Subcutaneous abdominal adipose tissue (tissue), 5 donors: ENCODE data around the gene TMEM214.

Experiments
- H3K27ac ChIP-seq: one replicate; pipeline ENCODE4 v1.7.0; 2013; ENCODE audit warnings: low read depth, mild to moderate bottlenecking, inconsistent platforms, low read length, moderate library complexity
- H3K27me3 ChIP-seq, 5 donors: one replicate each; pipeline ENCODE4 v1.7.0; 2013; ENCODE audit warnings: low read length in 5 of 5, inconsistent platforms in 1 of 5; ENCODE audit not compliant: control insufficient read depth in 5 of 5, insufficient read depth in 4 of 5
- H3K36me3 ChIP-seq, 5 donors: one replicate each; pipeline ENCODE4 v1.7.0; 2013; ENCODE audit warnings: low read length in 5 of 5; ENCODE audit not compliant: control insufficient read depth in 5 of 5, insufficient read depth in 5 of 5
- H3K4me1 ChIP-seq, 5 donors: one replicate each; pipeline ENCODE4 v1.7.0; 2013; ENCODE audit warnings: low read length in 5 of 5, mild to moderate bottlenecking in 3 of 5, moderate library complexity in 1 of 5; ENCODE audit not compliant: control insufficient read depth in 5 of 5, insufficient read depth in 5 of 5
- H3K4me3 ChIP-seq, 5 donors: one replicate each; pipeline ENCODE4 v1.7.0; 2013; ENCODE audit warnings: low read length in 5 of 5, low read depth in 1 of 5
- H3K9ac ChIP-seq, 5 donors: one replicate each; pipeline ENCODE4 v1.7.0; 2013; ENCODE audit warnings: low read length in 5 of 5, mild to moderate bottlenecking in 4 of 5, moderate library complexity in 3 of 5
- H3K9me3 ChIP-seq, 5 donors: one replicate each; pipeline ENCODE4 v1.7.0; 2013; ENCODE audit warnings: low read length in 5 of 5; ENCODE audit not compliant: control insufficient read depth in 5 of 5
- donor health status: healthy.
- donor health status: healthy.
- donor health status: healthy.
- donor health status: healthy.
- donor health status: healthy.

TMEM214 gene

DNA sequence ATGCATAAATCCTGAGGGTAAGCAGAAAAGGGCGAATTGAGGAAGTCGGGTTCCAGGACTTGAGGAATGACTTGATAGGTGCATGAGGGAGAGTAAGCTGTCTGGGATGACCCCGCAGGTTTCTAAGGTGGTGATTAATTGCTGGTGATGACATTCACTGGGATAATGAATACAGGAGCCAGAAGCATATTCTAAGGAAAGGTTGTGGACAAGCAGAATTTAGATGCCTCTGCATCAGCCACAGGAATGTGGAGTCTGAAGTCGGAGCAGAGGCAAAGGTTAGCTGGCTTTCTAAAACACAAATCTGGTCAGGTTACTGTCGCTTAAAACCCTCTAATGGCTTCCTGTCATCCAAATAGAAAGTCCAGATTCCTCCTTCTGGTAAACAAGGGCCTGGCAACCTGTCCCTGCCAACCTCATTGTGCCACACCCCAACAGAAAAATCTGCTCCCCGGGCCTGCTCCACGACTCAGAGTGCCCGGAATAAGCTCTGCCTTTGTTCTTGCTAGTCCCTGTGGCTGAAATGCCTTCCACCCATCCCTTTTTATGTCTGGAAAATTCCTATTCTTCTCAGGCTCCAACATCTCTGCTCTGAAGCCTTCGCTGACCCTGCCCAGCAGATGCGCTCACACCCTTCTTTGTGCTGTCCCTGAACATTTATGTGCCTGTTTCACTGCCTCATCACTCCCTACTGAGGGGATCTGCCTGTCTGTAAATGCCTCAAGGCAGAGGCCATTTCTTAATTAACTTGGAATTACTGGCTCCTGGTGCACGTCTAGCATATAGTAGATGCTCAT is 11.3 kb upstream of the TMEM214 start:
- Histone ChIP-seq H3K4me3 (no peak overlapping the region), H3K4me1 (peaks cover 15 to 56% (median 49%) of the 10 kb centered on the region in 5 donors), H3K9me3 (no peaks in the 10 kb centered on the region), H3K27ac (peak overlapping the region; percentile 78), H3K36me3 (peaks cover 0 to 41% (median 33%) of the 10 kb centered on the region in 5 donors), H3K27me3 (no peaks in the 10 kb centered on the region), H3K9ac (peak overlapping the region in 3 of 5 donors; percentile 17 to 30 (median 23))

- H3K9ac ChIP-seq = no peak overlapping the region
- H3K36me3 ChIP-seq = peaks cover 0 to 60% (median 49%) of the 10 kb centered on the region in 5 donors
- no peaks in the 10 kb centered on the region for H3K27me3 ChIP-seq
- no peak overlapping the region for H3K4me3 ChIP-seq
- H3K4me1 ChIP-seq = peaks cover 11 to 34% (median 28%) of the 10 kb centered on the region in 5 donors
- H3K27ac ChIP-seq = no peak overlapping the region
- no peaks in the 10 kb centered on the region for H3K9me3 ChIP-seq
Measured at GRCh38 chr2:27023740-27024139, 9.0 kb upstream of the TMEM214 start.

DNA sequence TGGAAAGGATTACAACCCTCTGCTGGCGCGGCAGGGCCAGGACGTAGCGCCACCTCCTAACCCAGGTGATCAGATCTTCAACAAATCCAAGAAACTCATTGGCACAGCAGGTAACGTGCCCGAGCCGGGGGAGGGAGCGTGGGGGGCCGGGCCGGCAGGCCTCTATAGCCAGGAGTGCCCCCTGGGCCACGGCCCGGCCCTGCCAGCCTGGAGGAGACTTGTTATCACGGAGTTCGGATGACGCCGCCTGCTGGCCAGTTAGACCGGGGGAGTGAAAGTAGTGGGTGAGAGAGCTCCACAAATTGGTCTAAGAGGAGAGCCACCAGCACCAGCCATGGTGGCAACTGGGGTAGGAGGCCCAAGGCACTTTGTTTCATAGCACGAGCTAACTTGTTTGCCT is 8.6 kb upstream of the TMEM214 start:
- no peaks in the 10 kb centered on the region for H3K27me3 ChIP-seq
- no peak overlapping the region for H3K4me3 ChIP-seq
- H3K9me3 ChIP-seq = no peaks in the 10 kb centered on the region
- H3K4me1 ChIP-seq = peaks cover 11 to 31% (median 28%) of the 10 kb centered on the region in 5 donors
- peaks cover 0 to 63% (median 49%) of the 10 kb centered on the region in 5 donors for H3K36me3 ChIP-seq
- no peak overlapping the region for H3K27ac ChIP-seq
- H3K9ac ChIP-seq = no peak overlapping the region

GRCh38 chr2:27024812-27025211 is 8.0 kb upstream of the TMEM214 start:
- Histone ChIP-seq H3K4me3 (no peak overlapping the region), H3K9ac (no peak overlapping the region), H3K36me3 (peaks cover 0 to 69% (median 49%) of the 10 kb centered on the region in 5 donors), H3K9me3 (no peaks in the 10 kb centered on the region), H3K4me1 (peaks cover 7 to 25% (median 22%) of the 10 kb centered on the region in 5 donors), H3K27me3 (no peaks in the 10 kb centered on the region), H3K27ac (no peak overlapping the region)

GRCh38 chr2:27025281-27025800 is 7.4 kb upstream of the TMEM214 start:
- H3K27ac ChIP-seq = no peak overlapping the region
- no peak overlapping the region for H3K9ac ChIP-seq
- H3K4me3 ChIP-seq = no peak overlapping the region
- H3K36me3 ChIP-seq = peaks cover 0 to 70% (median 49%) of the 10 kb centered on the region in 5 donors
- H3K4me1 ChIP-seq = peaks cover 1 to 25% (median 22%) of the 10 kb centered on the region in 5 donors
- no peaks in the 10 kb centered on the region for H3K27me3 ChIP-seq
- H3K9me3 ChIP-seq = no peaks in the 10 kb centered on the region

DNA sequence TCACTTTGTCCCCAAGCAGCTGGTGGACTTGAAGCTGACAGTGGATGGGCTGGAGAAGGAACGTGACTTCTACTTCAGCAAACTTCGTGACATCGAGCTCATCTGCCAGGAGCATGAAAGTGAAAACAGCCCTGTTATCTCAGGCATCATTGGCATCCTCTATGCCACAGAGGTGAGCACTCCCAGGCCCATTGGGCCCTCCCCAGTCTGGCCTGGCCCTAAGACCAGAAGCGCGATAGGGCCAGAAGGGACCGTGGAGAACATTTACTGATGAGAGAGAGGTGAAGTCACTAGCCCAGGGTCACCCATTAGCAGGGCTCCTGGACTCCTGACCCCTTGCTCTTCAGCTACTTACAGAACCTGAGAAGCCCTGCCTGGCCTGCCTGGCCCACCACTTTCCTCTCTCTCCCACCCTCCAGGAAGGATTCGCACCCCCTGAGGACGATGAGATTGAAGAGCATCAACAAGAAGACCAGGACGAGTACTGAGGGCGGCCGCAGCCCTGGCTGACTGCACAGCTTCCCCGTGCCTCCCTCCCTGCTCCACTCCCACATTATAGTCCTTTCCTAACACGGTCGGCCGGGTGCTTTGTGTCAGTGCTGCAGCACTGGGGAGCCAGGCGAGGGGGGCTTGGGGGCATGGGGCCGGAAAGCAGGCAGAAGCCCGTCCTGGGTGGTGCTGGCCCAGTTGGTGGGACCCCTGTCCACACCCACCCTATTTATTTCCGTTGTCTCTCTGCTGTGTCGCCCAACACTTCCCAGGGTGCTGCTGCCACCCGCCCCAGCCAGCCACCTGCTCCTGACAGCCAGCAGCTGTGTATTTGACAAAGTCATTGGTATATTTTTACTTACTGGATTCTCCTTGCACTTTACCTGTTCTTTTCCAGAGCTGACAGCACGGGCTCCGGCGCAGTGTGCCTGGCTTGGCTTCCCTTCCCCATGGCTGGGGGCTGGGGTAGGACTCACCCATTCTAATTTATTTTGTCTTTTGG is 6.6 kb upstream of the TMEM214 start:
- no peak overlapping the region for H3K4me3 ChIP-seq
- no peak overlapping the region for H3K27ac ChIP-seq
- no peaks in the 10 kb centered on the region for H3K9me3 ChIP-seq
- peaks cover 0 to 21% (median 14%) of the 10 kb centered on the region in 5 donors for H3K4me1 ChIP-seq
- H3K36me3 ChIP-seq = peaks cover 0 to 70% (median 49%) of the 10 kb centered on the region in 5 donors
- H3K9ac ChIP-seq = no peak overlapping the region
- no peaks in the 10 kb centered on the region for H3K27me3 ChIP-seq

DNA sequence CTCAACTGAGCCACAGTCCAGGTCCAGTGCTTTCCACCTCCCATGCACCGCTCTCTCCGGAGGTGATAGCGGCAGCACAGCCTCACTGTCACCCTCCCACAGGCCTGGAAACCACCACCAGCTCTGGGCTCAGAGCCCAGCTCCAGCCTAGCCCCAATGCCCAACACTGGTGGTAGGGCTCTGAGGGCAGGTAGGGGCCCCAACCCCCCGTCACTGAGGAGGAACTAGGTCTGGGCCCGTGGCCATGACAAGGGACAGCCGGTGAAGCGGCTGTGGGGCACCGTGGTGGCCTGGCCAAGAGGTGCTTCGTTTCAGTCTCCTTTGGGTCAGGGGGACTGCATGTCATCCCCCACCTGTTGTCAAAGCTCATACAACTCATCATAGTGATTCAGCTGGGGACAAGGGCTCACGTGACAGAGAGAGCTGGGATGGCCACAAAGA is 5.5 kb upstream of the TMEM214 start:
- Histone ChIP-seq H3K4me1 (peaks cover 0 to 16% (median 9%) of the 10 kb centered on the region in 5 donors), H3K27ac (no peak overlapping the region), H3K4me3 (no peak overlapping the region), H3K9me3 (no peaks in the 10 kb centered on the region), H3K9ac (no peak overlapping the region), H3K36me3 (peaks cover 0 to 68% (median 48%) of the 10 kb centered on the region in 5 donors), H3K27me3 (no peaks in the 10 kb centered on the region)

GRCh38 chr2:27029051-27029450 is 3.7 kb upstream of the TMEM214 start:
- Histone ChIP-seq H3K9me3 (no peaks in the 10 kb centered on the region), H3K27ac (no peak overlapping the region), H3K27me3 (no peaks in the 10 kb centered on the region)

DNA sequence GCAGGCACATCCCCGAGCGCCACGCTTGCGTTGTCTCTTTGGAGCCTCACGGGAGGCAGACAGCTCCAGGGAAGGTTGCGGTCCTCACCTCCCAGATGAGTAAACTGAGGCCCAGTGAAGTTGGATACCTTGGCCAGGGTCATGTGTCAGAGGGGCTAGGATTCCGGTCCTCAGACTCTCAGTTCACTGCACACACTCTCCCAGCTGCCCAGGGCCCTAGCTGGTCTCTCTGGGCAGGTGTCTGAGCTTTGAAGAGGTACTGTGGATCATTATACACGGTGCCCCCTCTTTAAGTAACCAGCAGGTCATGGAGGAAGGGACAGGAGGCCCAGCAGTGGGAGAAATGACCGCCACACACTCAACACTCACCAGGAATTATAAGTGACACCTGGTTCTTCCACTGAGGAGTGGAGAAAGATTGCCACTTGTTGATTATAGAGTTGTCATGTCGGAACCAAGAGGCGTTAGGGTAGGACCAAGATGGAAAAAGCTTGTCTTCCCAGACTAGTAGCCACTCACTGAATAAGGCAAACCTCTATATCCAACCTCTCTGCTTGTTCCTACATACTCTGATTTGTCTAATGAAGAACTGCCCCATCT is 588 bp downstream of the TMEM214 start:
- H3K4me3 ChIP-seq = peak overlapping the region; percentile 90 to 98 (median 97)
- no peaks in the 10 kb centered on the region for H3K27me3 ChIP-seq
- peak overlapping the region; percentile 76 for H3K27ac ChIP-seq

More at GRCh38 chr2:27029051-27029450, 3.7 kb upstream of the TMEM214 start:
- H3K4me1 ChIP-seq = peaks cover 0 to 30% (median 24%) of the 10 kb centered on the region in 5 donors
- no peak overlapping the region for H3K4me3 ChIP-seq
- no peak overlapping the region for H3K9ac ChIP-seq
- peaks cover 0 to 51% (median 31%) of the 10 kb centered on the region in 5 donors for H3K36me3 ChIP-seq

More for the DNA sequence above, 588 bp downstream of the TMEM214 start:
- H3K4me1 ChIP-seq = peaks cover 2 to 47% (median 38%) of the 10 kb centered on the region in 5 donors
- H3K36me3 ChIP-seq = peaks cover 0 to 49% (median 35%) of the 10 kb centered on the region in 5 donors
- peak overlapping the region; percentile 90 to 99 (median 96) for H3K9ac ChIP-seq
- H3K9me3 ChIP-seq = no peaks in the 10 kb centered on the region
